Central memory CD8-positive, alpha-beta T cell (primary cell): ENCODE data around the gene SSC5D.
A peak's percentile ranks its signal among the peaks of the same experiment; 100 is the strongest.

ENCODE experiments used
- ATAC-seq: fragments of 150-1000 bp; cut with Tn5 transposase; replicated peaks from 2 replicates; pipeline ENCODE4 v1.10.0; 2022; ENCODE audit warnings: mild to moderate bottlenecking, moderate FRiP score, moderate number of reproducible peaks; ENCODE audit not compliant: poor library complexity, severe bottlenecking; ENCODE audit errors: extremely low read depth
- DNase-seq, 2 donors: peaks; one replicate each; pipeline ENCODE4 v3.0.0; 2021; ENCODE audit warnings: low spot score in 2 of 2
- H3K27ac Mint-ChIP-seq: one replicate; pipeline ENCODE4 v1.8.0; 2022; ENCODE audit warnings: low read depth, mild to moderate bottlenecking, moderate library complexity, mixed read lengths
- H3K27me3 Mint-ChIP-seq: one replicate; pipeline ENCODE4 v1.8.0; 2022; ENCODE audit warnings: mixed read lengths
- H3K36me3 Mint-ChIP-seq: one replicate; pipeline ENCODE4 v1.8.0; 2022; ENCODE audit warnings: mild to moderate bottlenecking, moderate library complexity, mixed read lengths; ENCODE audit not compliant: insufficient read depth
- H3K4me1 Mint-ChIP-seq: one replicate; pipeline ENCODE4 v1.8.0; 2022; ENCODE audit warnings: mixed read lengths
- H3K4me3 Mint-ChIP-seq: one replicate; pipeline ENCODE4 v1.8.0; 2022; ENCODE audit warnings: mild to moderate bottlenecking, moderate library complexity, mixed read lengths
- H3K9me3 Mint-ChIP-seq: one replicate; pipeline ENCODE4 v1.8.0; 2022; ENCODE audit warnings: mixed read lengths

SSC5D gene

GRCh38 chr19:55487924-55488687 lies at the start of gene SSC5D:
Gene SSC5D, plus strand, starts transcription at chr19:55488436. Its CDS starts 154 bp downstream, at chr19:55488590.
- Mint-ChIP-seq H3K36me3 (peaks cover 12% of the 10 kb centered on the region), H3K27me3 (peaks cover 15% of the 10 kb centered on the region), H3K27ac (peak within 1 kb of the TSS; percentile 64), H3K4me1 (peaks cover 12% of the 10 kb centered on the region), H3K4me3 (no peak within 1 kb of the TSS), H3K9me3 (no peaks in the 10 kb centered on the region)
- ATAC-seq (no peak), DNase-seq (no peak)

DNA sequence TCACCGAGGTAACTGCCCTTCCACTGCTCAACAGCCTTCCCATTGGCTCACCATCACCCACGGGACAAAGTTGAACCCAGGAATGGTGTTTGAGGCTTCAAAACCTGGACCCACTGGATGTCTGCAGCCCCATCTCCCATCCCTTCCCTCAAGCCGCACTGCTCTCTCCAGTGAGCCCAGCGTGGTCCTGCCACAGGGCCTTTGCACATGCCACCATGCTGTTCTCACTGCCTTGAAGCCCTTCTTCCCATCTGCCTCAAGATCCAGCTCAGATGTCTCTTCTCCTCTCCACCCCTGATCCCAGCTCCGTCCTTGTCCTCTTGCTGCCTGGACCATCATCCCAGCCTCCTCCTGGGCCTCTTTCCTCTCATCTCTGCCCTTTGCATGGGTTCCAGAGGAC lies 49.2 kb upstream of the SSC5D start:
- H3K27me3 Mint-ChIP-seq: peaks cover 65% of the 10 kb centered on the region
- peaks cover 26% of the 10 kb centered on the region for H3K4me1 Mint-ChIP-seq
- H3K27ac Mint-ChIP-seq: no peak overlapping the region
- no peaks in the 10 kb centered on the region for H3K9me3 Mint-ChIP-seq
- DNase-seq: no peak
- peaks cover 3% of the 10 kb centered on the region for H3K36me3 Mint-ChIP-seq
- H3K4me3 Mint-ChIP-seq: no peak overlapping the region
- ATAC-seq: no peak

- H3K9me3 Mint-ChIP-seq: no peaks in the 10 kb centered on the region
- DNase-seq: no peak
- H3K27me3 Mint-ChIP-seq: peaks cover 78% of the 10 kb centered on the region
- H3K4me1 Mint-ChIP-seq: peaks cover 26% of the 10 kb centered on the region
- no peak overlapping the region for H3K4me3 Mint-ChIP-seq
- no peak for ATAC-seq
- H3K36me3 Mint-ChIP-seq: peaks cover 3% of the 10 kb centered on the region
- H3K27ac Mint-ChIP-seq: no peak overlapping the region
These were observed 47.7 kb upstream of the SSC5D start for GRCh38 chr19:55440411-55441105.

DNA sequence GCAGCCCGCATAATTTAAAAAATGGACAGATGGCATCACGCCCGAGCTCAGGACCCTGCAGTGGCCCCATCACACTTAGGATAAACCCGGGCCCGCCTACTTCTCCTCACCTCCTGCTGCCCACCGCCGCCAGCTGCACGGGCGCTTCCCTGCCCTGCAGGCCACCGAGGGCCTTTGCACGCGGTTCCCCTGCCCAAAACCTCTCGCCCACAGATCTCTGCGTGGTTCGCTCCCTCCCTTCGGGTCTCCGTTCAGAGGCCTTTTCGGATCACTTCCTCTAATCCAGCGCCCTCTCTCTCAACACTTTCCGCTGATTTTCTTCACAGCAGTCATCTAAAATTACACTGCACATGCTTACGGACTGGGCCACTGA lies 46.9 kb upstream of the SSC5D start:
- no peak overlapping the region for H3K27ac Mint-ChIP-seq
- ATAC-seq (no peak), DNase-seq (no peak)
- H3K9me3 Mint-ChIP-seq: no peaks in the 10 kb centered on the region
- peaks cover 78% of the 10 kb centered on the region for H3K27me3 Mint-ChIP-seq
- peak overlapping the region; percentile 53 for H3K4me3 Mint-ChIP-seq
- H3K36me3 Mint-ChIP-seq: peaks cover 3% of the 10 kb centered on the region
- peaks cover 26% of the 10 kb centered on the region for H3K4me1 Mint-ChIP-seq

DNA sequence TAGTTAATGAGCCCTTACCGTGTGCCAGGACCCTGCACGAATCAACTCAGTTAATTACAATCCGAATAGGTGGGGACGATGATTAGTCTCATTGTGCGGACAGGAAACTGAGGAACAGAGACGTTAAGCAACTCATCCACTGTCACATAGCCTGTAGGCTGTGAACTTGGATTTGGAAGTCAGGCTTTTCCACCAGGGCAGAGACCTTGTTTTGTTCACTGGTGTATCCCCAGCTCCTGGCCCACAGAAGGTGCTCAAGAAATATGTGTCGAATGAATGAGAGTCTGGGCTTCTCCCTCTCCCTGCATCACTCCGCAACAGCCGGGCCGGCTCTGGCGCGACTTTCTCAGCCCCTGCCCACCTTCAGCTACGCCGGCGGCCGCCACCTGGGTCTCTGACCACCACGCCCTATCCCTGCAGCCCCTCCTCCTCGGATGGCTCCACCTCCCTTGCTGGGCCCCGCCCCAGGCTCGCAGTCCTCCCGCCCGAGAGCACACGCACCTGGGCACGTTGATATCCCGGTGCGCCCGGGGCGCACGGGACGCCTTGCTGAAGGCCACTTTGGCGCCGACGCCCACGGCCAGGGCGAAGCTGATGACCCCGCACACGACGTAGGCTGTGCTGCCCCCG lies 46.4 kb upstream of the SSC5D start:
- Mint-ChIP-seq H3K27ac (no peak overlapping the region), H3K9me3 (no peaks in the 10 kb centered on the region), H3K4me1 (peaks cover 26% of the 10 kb centered on the region), H3K4me3 (peak overlapping the region; percentile 53), H3K27me3 (peaks cover 73% of the 10 kb centered on the region), H3K36me3 (peaks cover 3% of the 10 kb centered on the region)
- no peak for DNase-seq
- ATAC-seq: no peak

DNA sequence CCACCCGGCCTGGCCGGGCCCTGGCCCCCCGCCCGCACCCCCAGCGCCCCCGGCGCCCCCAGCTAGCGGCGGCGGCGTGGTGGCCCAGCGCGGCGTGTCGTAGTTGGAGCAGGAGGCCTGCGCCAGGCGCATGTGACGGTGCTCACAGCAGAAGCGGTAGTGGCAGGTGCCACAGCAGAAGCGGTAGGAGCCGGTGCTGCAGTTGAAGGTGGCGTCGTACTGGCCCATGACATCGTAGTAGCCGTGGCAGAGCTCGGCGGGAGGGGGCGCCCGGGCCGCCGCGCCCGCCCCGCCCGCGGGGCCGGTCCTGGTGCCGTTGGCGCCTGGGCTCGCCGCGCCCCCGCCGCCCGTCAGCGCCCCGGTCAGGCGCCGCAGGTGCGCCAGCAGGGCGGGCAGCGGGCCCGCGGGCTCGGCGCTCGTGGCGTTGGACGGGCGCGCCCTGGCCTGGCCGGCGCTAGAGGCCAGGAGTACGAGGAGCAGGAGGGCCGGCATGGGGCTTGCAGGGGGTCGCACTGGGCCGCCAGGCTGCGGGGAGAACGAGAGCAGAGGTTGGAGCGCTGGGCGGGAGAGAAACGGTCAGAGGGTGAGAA lies 45.8 kb upstream of the SSC5D start:
- DNase-seq (no peak), ATAC-seq (peak; percentile 61)
- Mint-ChIP-seq H3K27ac (peak overlapping the region; percentile 54), H3K36me3 (peaks cover 3% of the 10 kb centered on the region), H3K27me3 (peaks cover 67% of the 10 kb centered on the region), H3K4me1 (peaks cover 26% of the 10 kb centered on the region), H3K4me3 (no peak overlapping the region), H3K9me3 (no peaks in the 10 kb centered on the region)

DNA sequence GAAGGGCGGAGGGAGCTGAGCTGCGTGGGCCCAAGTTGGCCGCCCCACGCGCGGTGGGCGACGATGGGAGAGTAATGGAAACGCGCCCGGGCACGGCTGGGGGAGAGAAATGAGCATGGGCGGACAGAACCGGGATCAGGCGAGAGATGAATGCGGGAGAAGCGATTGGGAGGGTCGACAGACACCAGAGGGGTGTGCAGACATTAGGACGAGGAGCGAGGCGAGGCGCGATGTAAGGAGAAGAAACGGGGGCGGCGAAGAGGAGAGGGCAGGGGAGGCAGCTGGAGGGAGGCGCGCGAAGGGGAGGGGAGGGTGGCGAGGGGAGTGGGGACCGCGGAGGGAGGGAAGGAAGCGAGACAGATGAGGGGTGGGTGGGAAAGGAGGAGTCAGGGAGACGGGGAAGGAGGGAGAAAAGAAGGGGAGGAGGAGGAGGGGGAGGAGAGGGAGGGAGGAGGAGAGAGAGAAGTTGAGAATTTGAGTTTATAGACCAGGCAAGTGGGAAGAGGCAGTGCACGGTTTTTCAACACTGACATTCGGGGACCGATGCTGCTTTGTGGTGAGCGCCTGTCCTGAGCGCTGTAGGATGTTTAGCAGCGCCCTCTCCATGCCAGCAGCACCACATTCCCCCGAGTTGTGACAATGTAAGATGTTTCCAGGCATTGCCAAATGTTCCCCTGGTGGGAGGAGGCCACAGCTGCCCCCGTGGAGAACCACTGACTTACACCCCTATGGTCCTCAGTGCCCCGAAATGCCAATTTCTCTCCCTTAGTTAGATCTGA lies 45.0 kb upstream of the SSC5D start, which contains the start of gene SHISA7:
Gene SHISA7 (minus strand): TSS at position 256 of the 779 bp plus-strand sequence. CDS start 437 bp downstream, outside the sequence.
- Mint-ChIP-seq H3K36me3 (peaks cover 3% of the 10 kb centered on the region), H3K9me3 (no peaks in the 10 kb centered on the region), H3K4me3 (no peak within 1 kb of the TSS), H3K27me3 (peaks cover 65% of the 10 kb centered on the region), H3K4me1 (peaks cover 26% of the 10 kb centered on the region), H3K27ac (peak within 1 kb of the TSS; percentile 54)
- ATAC-seq: no peak
- DNase-seq: no peak

DNA sequence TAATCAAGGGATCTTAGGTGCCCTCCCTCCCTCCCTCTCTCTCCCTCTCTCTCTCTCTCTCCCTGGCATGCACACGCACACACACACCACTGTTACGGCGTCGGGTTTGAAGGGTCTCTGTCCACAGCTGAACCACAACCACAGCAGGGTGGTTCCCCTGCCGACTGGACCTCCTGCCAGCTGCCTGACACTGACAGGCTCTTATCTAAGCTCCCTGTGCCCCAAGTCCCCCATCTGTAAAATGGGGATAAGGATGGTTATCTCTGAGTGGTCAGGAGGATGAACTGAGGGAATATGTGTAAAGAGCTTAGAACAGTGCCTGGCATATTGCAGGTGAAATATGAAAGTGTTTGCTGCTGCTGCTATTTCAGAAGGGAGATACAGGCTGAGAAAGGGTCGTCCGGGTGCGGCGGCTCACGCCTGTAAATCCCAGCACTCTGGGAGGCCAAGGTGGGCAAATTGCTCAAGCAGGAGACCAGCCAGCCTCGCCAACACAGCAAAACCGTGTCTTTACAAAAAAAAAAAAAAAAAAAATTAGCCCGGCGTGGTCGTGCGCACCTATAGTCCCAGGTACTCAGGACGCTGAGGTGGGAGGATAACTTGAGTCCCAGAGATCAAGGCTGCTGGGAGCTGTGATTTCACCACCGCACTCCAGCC lies 44.3 kb upstream of the SSC5D start:
- Mint-ChIP-seq H3K36me3 (peaks cover 2% of the 10 kb centered on the region), H3K27ac (no peak overlapping the region)

DNA sequence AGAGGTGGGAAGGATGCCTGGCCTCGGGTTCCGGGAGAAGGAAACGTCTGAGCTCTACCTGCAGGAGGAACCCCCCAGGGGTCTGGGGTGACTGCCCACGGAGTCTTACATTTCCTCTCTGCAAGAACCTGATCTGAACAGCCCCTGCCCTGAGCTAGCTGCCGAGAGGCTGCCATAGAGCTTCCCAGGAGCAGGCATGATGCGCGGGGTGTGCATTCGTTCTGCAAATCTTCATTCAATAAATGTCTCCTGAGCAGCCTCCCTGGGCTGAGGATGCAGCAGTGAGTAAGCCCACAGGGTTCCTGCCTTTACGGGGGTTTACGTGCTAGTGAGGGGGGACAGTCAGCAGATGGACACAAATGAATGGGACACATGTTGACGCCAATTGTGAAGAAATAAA lies 43.6 kb upstream of the SSC5D start:
- no peak overlapping the region for H3K4me3 Mint-ChIP-seq
- H3K4me1 Mint-ChIP-seq: peaks cover 18% of the 10 kb centered on the region
- H3K36me3 Mint-ChIP-seq: no peaks in the 10 kb centered on the region
- no peak for DNase-seq
- H3K27ac Mint-ChIP-seq: no peak overlapping the region
- no peaks in the 10 kb centered on the region for H3K9me3 Mint-ChIP-seq
- no peak for ATAC-seq
- H3K27me3 Mint-ChIP-seq: peaks cover 52% of the 10 kb centered on the region

More for the DNA sequence above, 44.3 kb upstream of the SSC5D start:
- Mint-ChIP-seq H3K4me3 (no peak overlapping the region), H3K4me1 (peaks cover 25% of the 10 kb centered on the region), H3K9me3 (no peaks in the 10 kb centered on the region), H3K27me3 (peaks cover 59% of the 10 kb centered on the region)
- DNase-seq: no peak
- no peak for ATAC-seq

- Mint-ChIP-seq H3K4me3 (no peak overlapping the region), H3K36me3 (peaks cover 1% of the 10 kb centered on the region), H3K9me3 (no peaks in the 10 kb centered on the region), H3K27ac (no peak overlapping the region), H3K4me1 (peaks cover 19% of the 10 kb centered on the region), H3K27me3 (peaks cover 38% of the 10 kb centered on the region)
- ATAC-seq (no peak), DNase-seq (no peak)
These were observed 42.2 kb upstream of the SSC5D start for GRCh38 chr19:55446060-55446459.

DNA sequence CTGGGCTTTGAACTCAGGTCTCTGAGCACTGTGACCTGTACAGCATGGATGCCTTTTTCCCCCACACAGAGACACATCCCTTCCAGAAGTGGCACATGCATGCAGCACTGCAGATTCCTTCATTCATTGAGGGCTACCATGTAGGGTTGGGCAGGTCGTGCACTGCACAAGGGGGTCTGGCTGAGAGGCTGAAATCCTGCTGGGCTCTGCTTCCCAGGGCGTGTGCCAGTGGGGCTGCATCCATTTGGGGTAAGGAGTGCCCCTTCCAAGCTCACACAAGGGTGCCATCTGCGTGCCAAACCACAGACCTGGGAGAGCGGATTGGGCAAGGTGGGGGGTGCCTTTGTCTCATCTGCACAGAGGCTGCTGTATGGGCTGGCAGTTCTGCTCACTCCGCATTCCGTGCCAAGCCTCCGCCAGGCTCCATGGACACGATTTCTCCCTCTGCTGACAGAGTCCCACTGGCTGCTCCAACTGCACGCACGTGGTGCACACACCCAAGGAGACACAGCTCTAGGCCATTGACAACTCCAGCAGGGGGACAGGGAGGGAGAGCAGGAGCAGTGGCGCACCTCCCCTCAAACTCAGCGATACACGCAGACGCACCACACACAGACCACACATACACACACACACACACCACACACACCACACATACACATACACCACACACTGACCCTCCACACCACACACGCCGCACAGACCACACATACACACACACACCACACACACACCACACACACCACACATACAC lies 40.6 kb upstream of the SSC5D start:
- peaks cover 27% of the 10 kb centered on the region for H3K27me3 Mint-ChIP-seq
- H3K4me3 Mint-ChIP-seq: no peak overlapping the region
- ATAC-seq: no peak
- DNase-seq: no peak
- peaks cover 17% of the 10 kb centered on the region for H3K4me1 Mint-ChIP-seq
- peaks cover 1% of the 10 kb centered on the region for H3K36me3 Mint-ChIP-seq
- H3K9me3 Mint-ChIP-seq: no peaks in the 10 kb centered on the region
- no peak overlapping the region for H3K27ac Mint-ChIP-seq
